Stimulated activated CD4-positive, alpha-beta T cell treated with anti-CD3 and anti-CD28 coated beads, TNF-alpha, amount 100 ng/mL, for 1 hour (primary cell): Measurements from ENCODE around the gene RPS6KA4.
A peak's percentile ranks its signal among the peaks of the same experiment; 100 is the strongest.
"Not testable (repeated sequence)": the region's sequence is repeated elsewhere in the genome, so short reads cannot be mapped to it uniquely, and the experiment has no call there.

Experiments
- DNase-seq, 3 donors: peaks; one replicate each; pipeline ENCODE4 v3.0.0-alpha.2; 2020; ENCODE audit warnings: low read depth in 3 of 3, low spot score in 1 of 3

The RPS6KA4 gene

GRCh38 chr11:64358907-64359711 is at the start of gene RPS6KA4:
Gene RPS6KA4 (plus strand): TSS chr11:64359162. CDS start chr11:64359236, 74 bp downstream.
- peak in 1 of 3 donors; percentile 43 for DNase-seq

- no peak for DNase-seq
Measured at GRCh38 chr11:64312947-64313346, 46.0 kb upstream of the RPS6KA4 start.

DNA sequence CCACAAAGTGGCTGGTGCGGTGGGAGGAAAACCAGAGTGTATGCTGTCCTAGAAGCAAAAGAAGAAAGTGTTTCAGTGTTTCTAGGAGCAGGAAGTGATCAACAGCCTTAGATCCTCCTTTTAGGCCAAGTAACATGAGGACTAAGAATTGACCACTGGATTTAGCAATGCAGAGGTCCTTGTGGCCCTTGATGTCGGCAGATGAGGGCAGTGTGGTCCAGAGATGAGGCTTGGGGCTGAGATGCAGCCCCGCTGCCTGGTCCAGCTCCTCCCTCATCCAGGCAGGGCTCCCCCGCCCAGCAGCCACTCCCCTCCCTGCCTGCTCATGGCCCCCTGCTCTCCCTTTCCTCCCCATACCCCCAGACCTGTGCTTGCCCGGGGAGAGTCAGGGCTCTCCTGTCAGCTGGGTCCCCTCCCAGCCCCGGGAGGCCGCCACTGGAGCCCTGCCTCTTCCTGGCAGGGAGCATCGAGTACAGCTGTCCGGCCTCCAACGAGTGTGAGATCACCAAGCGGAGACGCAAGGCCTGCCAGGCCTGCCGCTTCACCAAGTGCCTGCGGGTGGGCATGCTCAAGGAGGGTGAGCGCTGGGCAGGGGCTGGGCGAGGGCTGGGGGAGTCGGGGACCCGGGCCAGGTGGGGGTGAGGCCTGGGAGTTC is 45.3 kb upstream of the RPS6KA4 start:
- DNase-seq, result no peak

DNA sequence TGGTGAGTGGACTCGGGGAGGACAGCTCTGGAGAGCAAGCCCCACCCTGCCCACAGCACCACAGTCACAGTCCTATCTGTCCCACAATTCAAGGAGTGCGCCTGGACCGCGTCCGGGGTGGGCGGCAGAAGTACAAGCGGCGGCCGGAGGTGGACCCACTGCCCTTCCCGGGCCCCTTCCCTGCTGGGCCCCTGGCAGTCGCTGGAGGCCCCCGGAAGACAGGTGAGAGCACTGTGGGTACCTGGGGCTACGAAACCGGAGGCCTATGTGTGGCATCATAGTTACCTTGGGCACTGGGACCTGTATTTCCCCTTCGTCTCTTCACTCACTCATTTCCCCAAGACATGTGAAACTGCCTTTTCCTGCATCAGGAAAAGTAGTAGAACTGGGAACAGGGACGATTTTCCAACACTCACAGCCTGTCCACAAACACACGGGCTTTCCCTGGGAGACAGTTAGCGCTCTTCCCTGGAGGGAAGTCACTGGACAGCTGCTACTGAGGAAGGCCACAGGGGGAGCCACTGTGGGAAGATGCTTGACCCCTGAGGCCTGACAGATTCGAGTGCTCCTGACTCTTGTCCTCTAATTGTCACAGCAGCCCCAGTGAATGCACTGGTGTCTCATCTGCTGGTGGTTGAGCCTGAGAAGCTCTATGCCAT is 44.7 kb upstream of the RPS6KA4 start:
- DNase-seq, result no peak

GRCh38 chr11:64314805-64315561 is 44.0 kb upstream of the RPS6KA4 start:
- no peak for DNase-seq

GRCh38 chr11:64315667-64316526 is 43.1 kb upstream of the RPS6KA4 start:
- not testable (repeated sequence) for DNase-seq

GRCh38 chr11:64316672-64317324 is 42.2 kb upstream of the RPS6KA4 start:
- DNase-seq, result peak in 1 of 3 donors; percentile 33

GRCh38 chr11:64317325-64317960 is 41.5 kb upstream of the RPS6KA4 start, which contains the start of gene TRMT112:
Gene TRMT112 (minus strand): TSS chr11:64317559. CDS start chr11:64317526, 33 bp downstream.
- peak; percentile 81 to 95 (median 88) for DNase-seq

GRCh38 chr11:64317961-64318765 is 40.8 kb upstream of the RPS6KA4 start, which contains the start of gene PRDX5:
Gene PRDX5 (plus strand): TSS chr11:64318121. CDS start chr11:64318216, 95 bp downstream.
- peak; percentile 86 to 91 (median 88) for DNase-seq

DNA sequence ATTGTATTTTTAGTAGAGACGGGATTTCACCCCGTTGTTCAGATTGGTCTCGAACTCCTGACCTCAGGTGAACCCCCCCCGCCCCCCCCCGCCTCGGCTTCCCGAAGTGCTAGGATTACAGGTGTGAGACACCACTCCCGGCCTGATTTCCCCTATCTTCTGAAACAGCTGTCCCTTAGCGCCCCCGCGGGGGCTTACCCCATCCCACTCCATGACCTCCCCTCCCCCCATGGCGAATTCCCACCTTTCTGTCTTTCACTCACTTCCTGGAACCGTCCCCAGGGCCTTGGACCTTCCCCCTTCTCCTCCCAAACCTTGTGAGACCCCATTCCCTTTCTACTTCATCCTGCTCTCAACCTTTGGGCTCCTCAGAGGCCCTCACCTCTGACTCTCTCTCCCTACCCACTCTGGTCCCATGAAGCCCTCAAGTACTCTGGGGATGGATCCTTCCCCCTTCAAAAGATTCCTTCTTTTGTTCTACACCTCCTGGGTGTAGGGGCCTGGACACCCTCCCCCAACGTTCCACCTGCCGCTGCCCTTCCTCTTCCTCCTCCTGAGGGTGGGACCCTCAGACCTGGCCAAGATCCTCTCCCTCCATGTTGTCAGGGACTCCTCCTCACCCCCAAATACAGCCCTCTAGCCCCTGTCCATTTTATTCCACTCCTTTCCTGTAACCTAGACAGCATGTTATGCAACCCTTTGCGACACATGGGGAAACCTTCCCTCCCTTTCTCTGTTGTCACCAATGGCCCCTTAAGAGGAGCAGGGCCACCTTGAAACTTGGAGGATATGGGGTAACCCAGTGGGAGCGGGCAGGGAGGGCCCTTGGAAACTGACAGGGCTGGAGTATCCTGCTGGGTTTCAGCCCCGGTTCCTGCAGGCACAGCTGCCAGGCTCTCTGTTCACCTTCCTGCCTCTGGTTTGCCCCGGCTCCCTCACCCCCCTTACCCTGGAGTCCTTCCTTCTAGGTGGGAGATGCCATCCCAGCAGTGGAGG is 39.9 kb upstream of the RPS6KA4 start:
- no peak for DNase-seq

DNA sequence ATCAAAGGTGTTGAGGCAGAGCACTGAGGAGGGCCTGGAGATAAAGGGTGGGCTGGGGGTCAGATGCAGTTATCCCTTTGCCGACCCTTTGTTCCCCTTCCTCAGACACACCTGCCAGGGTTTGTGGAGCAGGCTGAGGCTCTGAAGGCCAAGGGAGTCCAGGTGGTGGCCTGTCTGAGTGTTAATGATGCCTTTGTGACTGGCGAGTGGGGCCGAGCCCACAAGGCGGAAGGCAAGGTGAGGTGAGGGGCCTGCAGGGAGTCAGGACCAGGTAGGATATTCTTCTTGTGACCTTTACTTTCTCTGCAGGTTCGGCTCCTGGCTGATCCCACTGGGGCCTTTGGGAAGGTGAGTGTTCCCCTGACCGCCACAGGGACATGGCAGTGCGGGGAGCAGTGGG is 38.4 kb upstream of the RPS6KA4 start:
- DNase-seq, result no peak

DNA sequence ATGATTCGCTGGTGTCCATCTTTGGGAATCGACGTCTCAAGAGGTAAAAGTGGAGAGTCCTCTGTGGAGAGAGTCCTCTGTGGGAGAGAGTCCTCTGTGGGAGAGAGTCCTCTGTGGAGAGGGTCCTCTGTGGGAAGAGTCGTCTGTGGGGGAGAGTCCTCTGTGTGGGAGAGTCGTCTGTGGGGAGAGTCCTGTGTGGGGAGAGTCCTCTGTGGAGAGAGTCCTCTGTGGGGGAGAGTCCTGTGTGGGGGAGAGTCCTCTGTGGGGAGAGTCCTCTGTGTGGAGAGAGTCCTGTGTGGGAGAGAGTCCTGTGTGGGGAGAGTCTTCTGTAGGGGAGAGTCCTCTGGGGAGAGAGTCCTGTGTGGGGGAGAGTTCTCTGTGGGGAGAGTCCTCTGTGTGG is 37.9 kb upstream of the RPS6KA4 start:
- DNase-seq, result no peak

DNA sequence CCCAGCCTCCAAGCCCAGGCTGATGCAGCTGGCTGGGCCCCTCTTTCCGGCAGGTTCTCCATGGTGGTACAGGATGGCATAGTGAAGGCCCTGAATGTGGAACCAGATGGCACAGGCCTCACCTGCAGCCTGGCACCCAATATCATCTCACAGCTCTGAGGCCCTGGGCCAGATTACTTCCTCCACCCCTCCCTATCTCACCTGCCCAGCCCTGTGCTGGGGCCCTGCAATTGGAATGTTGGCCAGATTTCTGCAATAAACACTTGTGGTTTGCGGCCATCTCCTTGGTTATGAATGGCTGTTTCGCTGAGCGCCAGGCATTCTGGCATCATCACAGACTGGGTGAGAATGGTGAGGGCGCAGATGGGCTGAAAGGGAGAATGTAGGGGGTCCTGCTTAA is 37.4 kb upstream of the RPS6KA4 start:
- no peak for DNase-seq

DNA sequence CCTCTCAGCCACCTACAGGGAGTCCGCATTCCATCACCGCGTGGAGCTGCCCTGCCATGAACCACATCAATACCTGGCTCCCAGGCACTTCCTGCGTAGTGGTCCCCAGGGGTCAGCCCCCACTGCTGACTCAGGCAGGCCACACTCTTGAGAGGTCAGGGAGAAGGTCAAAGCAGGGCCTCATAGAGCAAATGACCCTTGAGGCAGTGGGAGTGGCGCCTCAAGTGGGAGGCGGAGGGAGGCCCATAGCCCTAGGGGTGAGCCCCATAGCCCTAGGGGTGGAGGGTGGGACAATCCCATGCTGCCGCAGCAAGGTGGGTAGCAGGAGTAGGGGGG is 36.1 kb upstream of the RPS6KA4 start:
- DNase-seq, result no peak

DNA sequence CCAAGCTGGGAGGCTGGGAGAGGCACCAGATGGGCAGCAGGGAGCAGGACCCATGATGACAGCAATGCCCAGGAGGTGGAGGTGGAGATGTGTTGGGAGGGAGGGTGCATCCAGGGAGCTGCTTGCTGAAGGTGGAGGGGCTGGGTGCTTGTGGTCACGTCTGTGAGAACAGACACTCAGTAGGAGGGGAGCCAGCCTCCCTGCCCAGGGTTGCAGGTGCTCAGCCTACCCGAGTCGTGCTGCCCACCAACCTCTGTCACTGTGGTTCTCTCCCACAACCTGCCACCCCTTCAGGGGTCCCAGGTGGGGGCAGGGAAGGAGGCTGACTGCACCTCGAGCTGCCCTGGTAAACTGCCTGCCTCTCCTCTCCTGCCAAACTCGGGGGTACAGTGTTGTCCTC is 35.6 kb upstream of the RPS6KA4 start:
- no peak for DNase-seq

- not testable (repeated sequence) for DNase-seq
Measured at GRCh38 chr11:64323984-64324383, 35.0 kb upstream of the RPS6KA4 start.
